Panc1 (cell line): ENCODE results near the gene IGSF23. TPM values are rescaled to one million over a fixed set of nuclear protein-coding genes. Genes with fewer than 3 reads are reported as not detected.

Experiments
- ATAC-seq: fragments of 200-7000 bp; cut with Tn5 transposase; 2 replicates; pipeline ENCODE4 v1.9.1; 2020; ENCODE audit warnings: mild to moderate bottlenecking, moderate library complexity
- BruUV-seq: library from RNA; stranded (reverse); fragments of 400-500 nt; replicated peaks from 2 replicates; lab custom pipeline; 2021; lab: Mats Ljungman, UMichigan
- CTCF ChIA-PET: fragments of 300-600 bp; sonication (Branson Sonifier 250); formaldehyde crosslinking; loops from one replicate; lab custom pipeline; 2022; ENCODE audit warnings: antibody characterized with exemption; lab: Charles Lee
- POLR2A ChIA-PET: fragments of 300-600 bp; sonication (Branson Sonifier 250); formaldehyde crosslinking; loops from one replicate; lab custom pipeline; 2022; ENCODE audit warnings: antibody characterized with exemption; lab: Charles Lee
- DNase-seq: peaks from one replicate; pipeline ENCODE4 v3.0.0-alpha.2; 2010; ENCODE audit warnings: low read depth, low spot score
- H3K27ac ChIP-seq: 2 replicates; pipeline ENCODE4 v1.5.1; 2011; ENCODE audit warnings: mild to moderate bottlenecking, low read length, inconsistent platforms
- H3K27me3 ChIP-seq: fragments of 200-500 bp; sonication (Bioruptor generic); 2 replicates; pipeline ENCODE4 v1.6.0; 2014; ENCODE audit warnings: low read length, inconsistent platforms; ENCODE audit not compliant: control insufficient read depth, insufficient read depth
- H3K36me3 ChIP-seq: fragments of 200-500 bp; sonication (Bioruptor generic); 2 replicates; pipeline ENCODE4 v1.5.1; 2014; ENCODE audit warnings: inconsistent platforms, mild to moderate bottlenecking, low read length, moderate library complexity; ENCODE audit not compliant: control insufficient read depth, insufficient read depth
- H3K4me1 ChIP-seq: 2 replicates; pipeline ENCODE4 v1.5.1; 2011; ENCODE audit warnings: inconsistent platforms, mild to moderate bottlenecking, low read length, moderate library complexity; ENCODE audit not compliant: control insufficient read depth, insufficient read depth
- H3K4me3 ChIP-seq, 2 experiments: 2 replicates each; pipeline ENCODE4 v1.5.1; 2011 to 2012; ENCODE audit warnings: low read depth in 2 of 2, low read length in 2 of 2, mild to moderate bottlenecking in 2 of 2, inconsistent platforms in 1 of 2, moderate library complexity in 1 of 2
- H3K9me3 ChIP-seq: fragments of 200-500 bp; sonication (Bioruptor generic); 2 replicates; pipeline ENCODE4 v1.5.1; 2014; ENCODE audit warnings: low read depth, mild to moderate bottlenecking, inconsistent platforms, low read length, moderate library complexity; ENCODE audit not compliant: control insufficient read depth, insufficient read depth
- POLR2AphosphoS5 ChIP-seq: IDR thresholded peaks from 2 replicates; pipeline ENCODE4 v1.6.1; 2012; ENCODE audit warnings: mild to moderate bottlenecking, low read depth, low read length, moderate library complexity
- REST ChIP-seq, 2 experiments: IDR thresholded peaks; 2 replicates each; pipeline ENCODE4 v1.6.1; 2011 to 2012; ENCODE audit warnings: low read depth in 2 of 2, control low read depth in 1 of 2, low read length in 1 of 2, mild to moderate bottlenecking in 1 of 2, moderate library complexity in 1 of 2; ENCODE audit not compliant: insufficient read depth in 1 of 2
- SIN3A ChIP-seq: IDR thresholded peaks from 2 replicates; pipeline ENCODE4 v1.6.1; 2012; ENCODE audit warnings: low read depth, mild to moderate bottlenecking, low read length, moderate library complexity, borderline replicate concordance; ENCODE audit not compliant: insufficient read depth
- TCF7L2 ChIP-seq: IDR thresholded peaks from 2 replicates; pipeline ENCODE4 v1.6.1; 2011; ENCODE audit warnings: mild to moderate bottlenecking, low read depth, low read length, inconsistent platforms
- in situ Hi-C: cut with HindIII; loops from 2 replicates; pipeline ENCODE4 v1.10.0; 2016; ENCODE audit warnings: low sequenced_read_pairs, low pct_unique_long_range_greater_than_20kb
- intact Hi-C: fragments of 100-400 bp; cut with micrococcal nuclease; formaldehyde crosslinking; loops from one replicate; pipeline ENCODE4 v1.10.0; 2022; ENCODE audit not compliant: unreplicated experiment
- total RNA-seq: library from RNA; stranded (reverse); gene quantifications from one replicate; pipeline ENCODE4 v1.2.1, GENCODE V29; 2021; ENCODE audit not compliant: unreplicated experiment
- TF ChIP-seq, protein P1 (sequence below): fragments of 450-650 bp; IDR thresholded peaks from 2 replicates; pipeline ENCODE4 v1.5.1; 2017; ENCODE audit warnings: mild to moderate bottlenecking

IGSF23 gene
- total RNA-seq, 1 experiment from 2014 or later = not detected

- ChIA-PET POLR2A (no interaction called here), CTCF (no interaction called here)
- Histone ChIP-seq H3K4me1 (no peaks in the 10 kb centered on the region), H3K27ac (no peak within 1 kb of the TSS), H3K27me3 (no peaks in the 10 kb centered on the region), H3K36me3 (no peaks in the 10 kb centered on the region), H3K4me3 (no peak within 1 kb of the TSS), H3K9me3 (no peaks in the 10 kb centered on the region)
- DNase-seq = no peak
- no peak for ATAC-seq
- in situ Hi-C loops (no loop called here), intact Hi-C loops (no loop called here)
- BruUV-seq = no TSS peak
- no peak for TF ChIP-seq REST (IDR thresholded peaks at IDR 0.05; ENCODE audit: insufficient read depth in 1 of 2, low read depth in 2 of 2, low read length in 1 of 2)
- TF ChIP-seq, protein P1, sequence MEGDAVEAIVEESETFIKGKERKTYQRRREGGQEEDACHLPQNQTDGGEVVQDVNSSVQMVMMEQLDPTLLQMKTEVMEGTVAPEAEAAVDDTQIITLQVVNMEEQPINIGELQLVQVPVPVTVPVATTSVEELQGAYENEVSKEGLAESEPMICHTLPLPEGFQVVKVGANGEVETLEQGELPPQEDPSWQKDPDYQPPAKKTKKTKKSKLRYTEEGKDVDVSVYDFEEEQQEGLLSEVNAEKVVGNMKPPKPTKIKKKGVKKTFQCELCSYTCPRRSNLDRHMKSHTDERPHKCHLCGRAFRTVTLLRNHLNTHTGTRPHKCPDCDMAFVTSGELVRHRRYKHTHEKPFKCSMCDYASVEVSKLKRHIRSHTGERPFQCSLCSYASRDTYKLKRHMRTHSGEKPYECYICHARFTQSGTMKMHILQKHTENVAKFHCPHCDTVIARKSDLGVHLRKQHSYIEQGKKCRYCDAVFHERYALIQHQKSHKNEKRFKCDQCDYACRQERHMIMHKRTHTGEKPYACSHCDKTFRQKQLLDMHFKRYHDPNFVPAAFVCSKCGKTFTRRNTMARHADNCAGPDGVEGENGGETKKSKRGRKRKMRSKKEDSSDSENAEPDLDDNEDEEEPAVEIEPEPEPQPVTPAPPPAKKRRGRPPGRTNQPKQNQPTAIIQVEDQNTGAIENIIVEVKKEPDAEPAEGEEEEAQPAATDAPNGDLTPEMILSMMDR = no peak
Observed at GRCh38 chr19:44671400-44671799, 58.0 kb downstream of the IGSF23 start, which contains the start of gene CEACAM19. CEACAM19 (plus strand) TSS chr19:44671482; CDS start chr19:44671932, 450 bp downstream.

DNA sequence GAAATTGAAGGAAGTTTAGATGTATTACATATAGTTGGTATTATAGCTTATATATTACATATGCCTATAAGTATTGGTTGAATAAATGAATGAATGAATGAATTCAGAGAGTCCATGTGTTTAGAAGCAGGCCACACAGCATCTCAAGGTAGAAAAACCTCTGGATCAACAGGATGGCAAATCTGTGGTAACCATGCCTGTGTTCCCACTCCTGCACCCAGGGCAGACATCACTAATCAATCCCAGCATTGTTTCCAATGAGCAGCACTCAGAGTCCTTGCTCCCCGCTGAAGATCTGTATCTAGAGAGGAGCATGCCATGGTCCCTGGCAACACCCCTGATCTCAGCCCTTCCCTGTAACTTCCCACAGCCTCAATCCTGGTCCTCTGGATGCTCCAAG is 58.9 kb downstream of the IGSF23 start:
- POLR2A ChIA-PET = interaction anchor here (0.6 kb wide), 1 partner anchor 33 kb away, joined by 3 read pairs; no protein-coding TSS in a partner anchor
- BruUV-seq = no TSS peak

More for the DNA sequence above, 58.9 kb downstream of the IGSF23 start:
- Histone ChIP-seq H3K36me3 (no peaks in the 10 kb centered on the region), H3K9me3 (no peaks in the 10 kb centered on the region), H3K4me1 (no peaks in the 10 kb centered on the region; the same call in 1 of the 2 replicates), H3K27me3 (no peaks in the 10 kb centered on the region), H3K4me3 (no peak overlapping the region), H3K27ac (no peak overlapping the region)
- DNase-seq (no peak), ATAC-seq (no peak)
- intact Hi-C loops (no loop called here), in situ Hi-C loops (no loop called here)
- TF ChIP-seq SIN3A (no peak), TCF7L2 (no peak), REST (IDR thresholded peaks at IDR 0.05; ENCODE audit: insufficient read depth in 1 of 2, low read depth in 2 of 2, low read length in 1 of 2) (no peak), POLR2AphosphoS5 (no peak)
- TF ChIP-seq, protein P1 = no peak
- CTCF ChIA-PET = no interaction called here
